ENCODE measurements around the gene EXTL2. TPM values are rescaled to one million over a fixed set of nuclear protein-coding genes. Genes with fewer than 3 reads are reported as not detected.

EXTL2 gene
- total and polyA plus RNA-seq, 9 of the 15 experiments (the other 6 are each of a cell fraction or from before 2014, with no cell fraction given), result 8.5 to 40.7 (median 26.0) TPM

DNA sequence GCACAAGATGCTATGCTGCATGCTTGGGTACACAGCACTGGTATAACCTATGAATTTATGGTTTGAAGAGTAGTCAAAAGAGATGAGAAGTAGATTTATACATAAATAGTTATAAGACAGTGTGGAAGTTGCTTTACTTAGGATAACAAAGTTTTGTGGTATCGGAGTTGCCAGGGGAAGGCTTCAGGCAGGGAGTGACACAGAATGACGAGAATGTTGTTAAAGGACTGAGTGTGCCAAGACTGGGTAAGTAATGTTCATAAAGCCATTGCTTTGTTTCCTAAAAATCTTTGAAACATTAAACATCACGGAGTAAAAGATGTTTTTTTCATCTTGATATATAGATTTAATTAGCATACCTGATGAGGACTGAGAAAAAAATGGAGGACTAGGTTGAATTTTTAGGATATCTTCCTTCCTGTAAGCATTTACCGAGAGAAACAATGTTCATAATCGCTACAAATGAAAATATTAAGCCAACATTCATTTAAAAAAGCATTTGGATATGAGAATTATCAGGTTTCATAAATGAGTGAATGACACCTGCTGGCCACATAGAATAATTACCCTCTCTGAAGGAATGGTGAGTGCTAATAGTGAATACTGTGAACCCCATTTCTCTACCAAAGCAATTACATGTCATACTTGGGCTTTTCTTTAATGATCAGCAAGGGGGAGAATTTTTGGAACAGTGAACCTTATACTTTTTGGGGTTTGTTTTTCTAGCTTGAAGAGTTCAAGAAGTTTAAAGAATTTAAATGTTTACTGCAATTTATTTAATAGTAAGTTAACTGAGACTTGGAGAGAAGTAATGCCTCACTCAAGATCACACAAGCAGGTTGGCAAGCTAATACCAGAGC is 28.4 kb downstream of the EXTL2 start (continued):
- TF ChIP-seq ZBTB1 (CRISPR knock-in tag; IDR thresholded peaks at IDR 0.05; ENCODE audit: borderline replicate concordance, low read depth), result no peak
- TF ChIP-seq ZNF174 (CRISPR knock-in tag; IDR thresholded peaks at IDR 0.05), result 0 out of 2 replicates have a peak, but pooled peaks have one; percentile 17
- TF ChIP-seq, protein P1, sequence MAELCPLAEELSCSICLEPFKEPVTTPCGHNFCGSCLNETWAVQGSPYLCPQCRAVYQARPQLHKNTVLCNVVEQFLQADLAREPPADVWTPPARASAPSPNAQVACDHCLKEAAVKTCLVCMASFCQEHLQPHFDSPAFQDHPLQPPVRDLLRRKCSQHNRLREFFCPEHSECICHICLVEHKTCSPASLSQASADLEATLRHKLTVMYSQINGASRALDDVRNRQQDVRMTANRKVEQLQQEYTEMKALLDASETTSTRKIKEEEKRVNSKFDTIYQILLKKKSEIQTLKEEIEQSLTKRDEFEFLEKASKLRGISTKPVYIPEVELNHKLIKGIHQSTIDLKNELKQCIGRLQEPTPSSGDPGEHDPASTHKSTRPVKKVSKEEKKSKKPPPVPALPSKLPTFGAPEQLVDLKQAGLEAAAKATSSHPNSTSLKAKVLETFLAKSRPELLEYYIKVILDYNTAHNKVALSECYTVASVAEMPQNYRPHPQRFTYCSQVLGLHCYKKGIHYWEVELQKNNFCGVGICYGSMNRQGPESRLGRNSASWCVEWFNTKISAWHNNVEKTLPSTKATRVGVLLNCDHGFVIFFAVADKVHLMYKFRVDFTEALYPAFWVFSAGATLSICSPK (IDR thresholded peaks at IDR 0.05; ENCODE audit: borderline replicate concordance), result no peak
- TF ChIP-seq, protein P2, sequence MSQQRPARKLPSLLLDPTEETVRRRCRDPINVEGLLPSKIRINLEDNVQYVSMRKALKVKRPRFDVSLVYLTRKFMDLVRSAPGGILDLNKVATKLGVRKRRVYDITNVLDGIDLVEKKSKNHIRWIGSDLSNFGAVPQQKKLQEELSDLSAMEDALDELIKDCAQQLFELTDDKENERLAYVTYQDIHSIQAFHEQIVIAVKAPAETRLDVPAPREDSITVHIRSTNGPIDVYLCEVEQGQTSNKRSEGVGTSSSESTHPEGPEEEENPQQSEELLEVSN (IDR thresholded peaks at IDR 0.05; ENCODE audit: borderline replicate concordance in 1 of 2, extremely low read depth in 1 of 2, insufficient read depth in 1 of 2, insufficient read length in 1 of 2, low read depth in 1 of 2, low read length in 1 of 2, poor library complexity in 1 of 2, severe bottlenecking in 1 of 2), result no peak
- TF ChIP-seq ZNF175 (CRISPR knock-in tag; IDR thresholded peaks at IDR 0.05; ENCODE audit: low read depth), result peak; percentile 43; the same call in 1 of the 2 replicates
- TF ChIP-seq, protein P3, sequence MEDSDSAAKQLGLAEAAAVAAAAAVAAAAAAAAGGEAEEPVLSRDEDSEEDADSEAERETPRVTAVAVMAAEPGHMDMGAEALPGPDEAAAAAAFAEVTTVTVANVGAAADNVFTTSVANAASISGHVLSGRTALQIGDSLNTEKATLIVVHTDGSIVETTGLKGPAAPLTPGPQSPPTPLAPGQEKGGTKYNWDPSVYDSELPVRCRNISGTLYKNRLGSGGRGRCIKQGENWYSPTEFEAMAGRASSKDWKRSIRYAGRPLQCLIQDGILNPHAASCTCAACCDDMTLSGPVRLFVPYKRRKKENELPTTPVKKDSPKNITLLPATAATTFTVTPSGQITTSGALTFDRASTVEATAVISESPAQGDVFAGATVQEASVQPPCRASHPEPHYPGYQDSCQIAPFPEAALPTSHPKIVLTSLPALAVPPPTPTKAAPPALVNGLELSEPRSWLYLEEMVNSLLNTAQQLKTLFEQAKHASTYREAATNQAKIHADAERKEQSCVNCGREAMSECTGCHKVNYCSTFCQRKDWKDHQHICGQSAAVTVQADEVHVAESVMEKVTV (CRISPR knock-in tag; IDR thresholded peaks at IDR 0.05), result peak; percentile 89
- TF ChIP-seq SIX5 (IDR thresholded peaks at IDR 0.05; ENCODE audit: borderline replicate concordance in 1 of 2, insufficient read depth in 1 of 2, low read depth in 1 of 2, low read length in 2 of 2), result no peak
- TF ChIP-seq POLR2AphosphoS5 (IDR thresholded peaks at IDR 0.05; ENCODE audit: control insufficient read depth, insufficient read depth, low read depth, low read length), result no peak
- no peak for TF ChIP-seq NFXL1 (CRISPR knock-in tag; IDR thresholded peaks at IDR 0.05)
- TF ChIP-seq ARID2 (IDR thresholded peaks at IDR 0.05), result 0 out of 2 replicates have a peak, but pooled peaks have one; percentile 18
- no peak for TF ChIP-seq ZNF184 (CRISPR knock-in tag; IDR thresholded peaks at IDR 0.05)
- TF ChIP-seq CHCHD3 (CRISPR knock-in tag; IDR thresholded peaks at IDR 0.05), result no peak
- TF ChIP-seq ELF4 (CRISPR knock-in tag; IDR thresholded peaks at IDR 0.05), result no peak
- TF ChIP-seq HNRNPL (IDR thresholded peaks at IDR 0.05; ENCODE audit: low read depth, low read length), result no peak
- TF ChIP-seq DMBX1 (CRISPR knock-in tag; IDR thresholded peaks at IDR 0.05; ENCODE audit: borderline replicate concordance), result no peak
- no peak for TF ChIP-seq ADNP (tag; IDR thresholded peaks at IDR 0.05)
- TF ChIP-seq EZH2 (IDR thresholded peaks at IDR 0.05; ENCODE audit: borderline replicate concordance, low read depth, low read length), result no peak
- no peak for TF ChIP-seq ZNF316 (IDR thresholded peaks at IDR 0.05)
- no peak for TF ChIP-seq SAFB2 (IDR thresholded peaks at IDR 0.05; ENCODE audit: borderline replicate concordance, low read depth, low read length, severe bottlenecking)
- no peak for TF ChIP-seq SMARCA5 (IDR thresholded peaks at IDR 0.05)
- TF ChIP-seq TOE1 (IDR thresholded peaks at IDR 0.05; ENCODE audit: borderline replicate concordance), result no peak
- TF ChIP-seq TOE1 (CRISPR knock-in tag; IDR thresholded peaks at IDR 0.05; ENCODE audit: borderline replicate concordance, low read depth), result no peak
- no peak for TF ChIP-seq HMGN3 (IDR thresholded peaks at IDR 0.05; ENCODE audit: borderline replicate concordance, extremely low read depth, insufficient read length, low read depth, low read length)
